COLO668 (cell line): ENCODE measurements around the gene FABP3.
A peak's percentile ranks its signal among the peaks of the same experiment; 100 is the strongest.
"Not testable (repeated sequence)": the region's sequence is repeated elsewhere in the genome, so short reads cannot be mapped to it uniquely, and the experiment has no call there.

Source experiments
- DNase-seq: peaks from one replicate; lab custom pipeline; 2025; ENCODE audit not compliant: unreplicated experiment; lab: John Stamatoyannopoulos, UW

Gene FABP3

DNA sequence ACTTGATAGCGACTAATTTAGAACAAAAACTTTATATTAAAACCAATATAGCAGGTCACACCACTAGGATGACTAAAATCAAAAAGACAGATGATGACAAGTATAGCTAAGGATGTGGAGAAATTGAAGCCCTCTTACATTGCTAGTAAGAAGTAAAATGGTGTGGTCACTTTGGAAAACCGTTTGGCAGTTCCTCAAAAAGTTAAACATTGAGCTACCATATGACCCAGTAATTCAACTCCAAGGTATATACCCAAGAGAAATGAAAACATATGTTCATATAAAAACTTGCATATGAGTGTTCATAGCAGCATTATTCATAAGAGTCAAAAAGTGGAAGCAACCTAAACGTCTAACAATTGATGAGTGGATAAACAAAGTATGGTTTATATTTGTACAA, 27.1 kb upstream of the FABP3 start:
- DNase-seq: no peak

DNA sequence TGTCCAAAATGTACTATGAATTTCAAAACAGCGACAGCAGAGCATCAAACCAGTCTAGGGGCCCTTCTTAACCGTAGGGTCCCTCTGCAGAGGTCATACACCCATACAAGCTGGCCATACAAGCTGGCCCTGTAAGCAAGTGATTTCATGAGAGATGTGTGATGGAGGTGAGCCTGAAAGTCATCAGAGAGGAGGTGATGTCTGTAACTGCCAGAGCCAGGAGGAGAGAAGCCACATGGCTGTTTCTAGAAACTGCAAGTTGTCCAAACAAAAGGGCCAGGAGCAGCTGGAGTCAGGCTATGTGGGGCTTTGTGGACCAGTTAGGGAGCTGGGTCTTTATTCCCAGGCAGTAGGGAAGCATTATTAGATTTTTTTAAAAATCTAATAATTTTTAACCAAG, 25.4 kb upstream of the FABP3 start:
- DNase-seq: no peak

DNA sequence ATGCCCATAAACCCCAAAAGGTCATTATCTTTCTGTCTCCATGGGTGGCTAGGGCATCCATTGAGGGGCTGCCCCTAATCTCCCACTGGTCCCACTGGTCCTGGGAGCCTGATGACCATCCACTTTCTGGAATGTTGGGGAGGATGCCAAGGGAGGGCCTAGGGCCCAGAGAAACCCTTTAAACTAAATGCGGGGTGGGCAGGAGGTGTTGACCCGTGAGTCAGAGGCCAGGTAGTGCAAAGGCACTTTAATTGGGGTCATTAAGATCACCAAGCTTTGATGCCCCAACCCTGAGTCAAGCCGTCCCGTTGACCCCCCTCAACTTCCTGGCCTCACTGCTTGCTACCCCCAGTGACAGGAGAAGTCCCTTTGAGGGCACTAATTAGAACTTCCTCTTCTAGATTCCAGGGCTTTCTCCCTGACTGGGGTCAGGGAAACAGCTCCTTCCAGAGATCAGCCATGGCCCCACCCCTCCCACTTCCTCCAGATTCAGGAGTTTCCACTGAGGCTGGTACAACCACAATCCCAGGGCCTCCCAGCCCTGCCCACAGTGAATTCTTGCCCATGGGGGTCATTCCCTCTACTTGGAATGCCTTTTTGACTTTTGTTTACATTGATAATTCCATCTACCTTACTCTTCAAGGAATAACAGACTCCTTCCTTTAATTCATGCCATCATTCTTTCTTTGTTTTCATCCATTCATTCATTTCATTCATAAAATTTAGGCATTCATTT, 24.7 kb upstream of the FABP3 start:
- no peak for DNase-seq

DNA sequence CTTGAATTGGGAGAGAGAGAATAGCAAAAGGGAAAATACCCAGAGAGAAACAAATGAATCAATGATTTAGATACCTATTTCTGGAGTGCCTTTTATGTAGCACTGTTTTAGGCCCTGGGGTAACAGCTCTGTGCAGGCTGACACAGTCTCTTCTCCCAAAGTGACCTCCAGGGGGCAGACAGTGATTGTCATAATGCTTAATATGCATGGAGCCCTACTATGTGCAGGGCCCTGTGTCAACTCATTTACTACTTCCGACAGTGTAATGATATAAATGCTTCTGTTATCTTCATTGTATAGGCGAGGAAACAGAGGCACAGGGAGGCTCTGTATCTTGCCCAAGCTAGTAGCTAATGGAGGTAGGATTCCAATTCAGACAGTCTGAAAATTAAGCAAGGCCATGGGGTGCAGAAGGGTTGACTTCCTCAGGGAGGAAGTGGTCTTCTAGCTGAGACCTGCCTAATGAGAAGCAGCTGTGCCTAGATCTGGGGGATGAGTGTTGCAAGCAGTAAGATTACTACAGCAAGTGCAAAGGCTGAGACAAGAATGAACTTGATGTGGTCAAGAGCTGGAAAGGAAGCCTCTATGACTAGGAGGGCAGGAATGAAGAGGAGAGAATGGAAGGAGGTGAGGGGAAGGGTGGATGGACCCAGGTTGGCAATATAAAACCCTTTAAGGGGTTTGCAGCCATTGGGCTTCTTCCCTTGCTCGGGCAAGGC, 23.9 kb upstream of the FABP3 start:
- no peak for DNase-seq

DNA sequence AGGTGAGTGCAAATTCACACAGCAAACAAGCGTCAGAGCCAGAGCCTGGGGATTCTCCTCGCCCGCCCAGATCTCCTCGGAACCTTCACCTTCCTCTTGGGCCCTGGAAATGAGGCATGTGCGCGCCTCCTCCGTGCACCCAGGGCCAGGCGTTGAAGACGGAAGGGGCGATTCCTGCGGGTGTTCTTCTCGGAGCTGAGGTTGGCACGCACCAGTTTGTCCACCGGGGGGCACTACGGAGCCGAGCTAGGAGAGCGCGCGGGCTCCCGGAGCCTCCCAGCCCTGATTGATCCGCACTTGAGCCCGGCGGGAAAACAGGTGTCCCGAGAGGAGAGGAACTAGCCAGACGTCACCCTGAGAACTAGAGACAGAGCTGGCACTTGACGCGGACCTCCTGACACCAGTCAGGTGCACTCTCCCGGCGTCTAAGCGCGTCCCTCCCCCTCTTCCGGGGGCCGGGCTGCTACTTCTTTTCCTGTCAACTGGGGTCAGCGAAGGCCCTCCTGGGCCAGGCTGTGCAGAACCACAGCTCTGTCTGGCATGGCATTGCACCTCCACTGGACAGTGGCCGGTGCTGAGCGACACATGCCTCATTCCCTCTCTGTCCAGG, 21.8 kb upstream of the FABP3 start:
- peak; percentile 99 for DNase-seq

DNA sequence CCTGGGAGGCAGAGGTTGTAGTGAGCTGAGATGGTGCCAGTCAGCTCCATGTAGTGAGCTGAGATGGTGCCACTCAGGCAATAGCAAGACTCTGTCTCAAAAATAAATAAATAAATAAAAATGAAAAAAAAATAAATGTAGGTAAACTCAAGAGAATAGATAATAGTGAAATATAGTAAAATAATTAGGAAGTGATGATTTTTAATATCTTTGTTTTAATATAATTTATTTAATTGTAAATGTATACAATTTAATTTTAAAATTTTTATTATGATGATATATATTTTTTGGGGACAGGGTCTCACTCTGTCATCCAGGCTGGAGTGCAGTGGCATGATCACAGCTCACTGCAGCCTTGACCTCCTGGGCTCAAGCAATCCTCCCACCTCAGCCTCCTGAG, 20.6 kb upstream of the FABP3 start:
- no peak for DNase-seq

DNA sequence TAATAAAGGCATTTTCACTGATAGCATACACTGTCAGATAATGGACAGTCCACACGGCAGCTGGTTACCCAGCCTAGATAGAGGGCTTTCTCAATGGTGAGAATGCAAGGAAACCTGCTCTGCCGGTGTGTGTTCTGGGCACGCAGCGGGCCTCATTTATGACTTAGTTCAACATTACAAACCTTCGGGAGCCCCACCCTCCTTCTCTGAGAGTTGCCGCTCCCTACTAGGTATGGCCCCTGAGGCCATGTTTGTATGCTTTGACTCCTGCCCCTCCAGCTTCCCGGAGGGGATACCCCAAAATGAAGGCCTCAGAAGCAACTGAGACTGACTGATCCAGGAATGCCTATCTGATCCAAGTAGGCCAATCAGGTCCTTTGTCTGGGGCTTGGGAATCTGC, 17.2 kb upstream of the FABP3 start:
- DNase-seq: no peak

DNA sequence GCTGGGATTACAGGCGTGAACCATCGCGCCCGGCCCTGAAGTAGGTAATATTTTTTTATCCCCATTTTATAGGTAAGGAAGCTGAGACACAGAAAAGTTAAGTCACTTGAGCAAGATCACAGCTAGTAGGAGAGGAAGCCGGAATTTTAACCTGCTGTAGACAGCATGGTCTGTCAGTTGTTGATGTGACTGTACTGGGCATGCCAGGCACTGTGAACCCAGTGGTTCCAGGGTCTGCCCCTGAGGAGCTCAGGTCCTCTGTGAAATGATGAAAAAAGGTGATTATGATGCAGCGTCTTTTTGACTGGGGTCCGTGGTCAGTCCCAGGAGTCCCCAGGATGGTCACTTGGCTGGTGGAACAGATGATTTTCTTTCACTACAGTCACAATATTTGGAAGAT, 16.7 kb upstream of the FABP3 start:
- no peak for DNase-seq

DNA sequence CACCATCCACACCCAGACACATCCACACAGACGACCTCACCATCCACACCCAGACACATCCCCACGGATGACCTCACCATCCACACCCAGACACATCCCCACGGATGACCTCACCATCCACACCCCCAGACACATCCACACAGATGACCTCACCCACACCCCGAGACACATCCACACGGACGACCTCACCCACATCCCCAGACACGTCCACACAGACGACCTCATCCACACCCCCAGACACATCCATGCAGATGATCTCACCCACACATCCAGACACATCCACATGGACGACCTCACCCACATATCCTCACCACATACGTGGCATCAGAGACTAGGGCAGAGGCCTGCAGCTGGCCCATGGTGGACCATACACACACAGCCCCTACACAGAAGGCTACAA, 14.7 kb upstream of the FABP3 start:
- DNase-seq: no peak

DNA sequence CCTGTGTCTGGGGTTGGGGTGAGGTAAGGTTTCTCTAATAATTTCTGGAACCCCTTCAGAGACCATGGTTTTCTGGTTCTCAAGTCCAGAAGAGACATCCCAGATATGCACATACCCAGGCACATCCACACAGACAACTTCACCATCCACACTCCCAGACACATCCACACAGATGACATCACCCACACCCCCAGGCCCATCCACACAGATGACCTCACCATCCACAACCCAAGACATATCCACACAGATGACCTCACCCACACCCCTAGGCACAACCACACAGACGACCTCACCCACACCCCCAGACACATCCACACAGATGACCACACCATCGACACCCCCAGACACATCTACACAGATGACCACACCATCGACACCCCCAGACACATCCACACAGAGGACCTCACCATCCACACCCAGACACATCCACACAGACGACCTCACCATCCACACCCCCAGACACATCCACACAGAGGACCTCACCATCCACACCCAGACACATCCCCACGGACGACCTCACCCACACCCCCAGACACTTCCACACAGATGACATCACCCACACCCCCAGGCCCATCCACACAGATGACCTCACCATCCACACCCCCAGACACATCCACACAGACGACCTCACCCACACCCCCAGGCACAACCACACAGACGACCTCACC, 13.8 kb upstream of the FABP3 start:
- not testable (repeated sequence) for DNase-seq

DNA sequence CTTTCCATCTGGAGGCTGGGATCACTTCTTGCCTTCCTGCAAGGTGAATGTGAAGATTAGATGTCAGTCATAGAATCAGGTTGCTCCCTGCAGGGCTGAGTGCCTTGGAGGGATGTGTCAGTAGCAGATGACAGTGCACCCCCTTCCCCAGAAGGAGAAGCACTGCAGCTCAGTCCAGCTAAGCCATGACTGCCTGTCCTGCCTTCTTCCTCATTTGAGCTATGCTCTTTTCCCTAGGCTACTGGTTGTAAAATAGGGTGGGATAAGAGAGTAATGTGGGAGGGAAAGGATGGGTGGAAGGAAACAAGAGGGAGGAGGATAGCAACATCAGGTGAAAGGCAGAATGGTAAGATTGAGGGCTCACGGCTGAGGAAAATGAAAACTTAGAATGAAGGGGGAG, 11.1 kb upstream of the FABP3 start:
- no peak for DNase-seq

DNA sequence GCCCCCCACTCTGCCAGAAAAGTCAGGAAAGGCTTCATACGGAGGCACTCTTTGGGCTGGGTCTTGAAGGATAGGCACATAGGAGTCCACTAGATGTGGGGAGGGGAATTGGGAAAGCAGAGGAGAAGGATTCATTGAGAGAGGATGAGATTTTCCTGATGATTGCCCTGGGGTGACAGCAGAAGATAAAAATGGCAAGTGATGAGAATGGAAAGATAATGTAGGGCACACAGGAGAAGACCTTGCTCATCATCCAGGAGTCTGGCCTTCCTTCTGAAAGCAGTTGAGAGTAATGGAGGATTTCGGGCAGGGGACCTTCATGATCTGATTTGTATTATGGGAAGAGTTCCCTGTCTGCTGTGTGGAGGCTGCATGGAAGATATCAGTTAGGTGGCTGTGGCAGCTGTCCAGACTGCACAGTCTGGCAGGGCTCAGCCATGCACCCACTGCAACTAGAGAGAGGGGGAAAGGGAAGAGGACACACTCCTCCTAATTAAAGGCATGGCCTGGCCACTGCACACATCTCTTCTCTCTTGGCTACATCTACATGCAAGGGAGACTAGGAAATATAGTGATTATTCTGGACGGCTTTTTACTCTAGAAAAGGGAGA, 9.6 kb upstream of the FABP3 start:
- DNase-seq: no peak

DNA sequence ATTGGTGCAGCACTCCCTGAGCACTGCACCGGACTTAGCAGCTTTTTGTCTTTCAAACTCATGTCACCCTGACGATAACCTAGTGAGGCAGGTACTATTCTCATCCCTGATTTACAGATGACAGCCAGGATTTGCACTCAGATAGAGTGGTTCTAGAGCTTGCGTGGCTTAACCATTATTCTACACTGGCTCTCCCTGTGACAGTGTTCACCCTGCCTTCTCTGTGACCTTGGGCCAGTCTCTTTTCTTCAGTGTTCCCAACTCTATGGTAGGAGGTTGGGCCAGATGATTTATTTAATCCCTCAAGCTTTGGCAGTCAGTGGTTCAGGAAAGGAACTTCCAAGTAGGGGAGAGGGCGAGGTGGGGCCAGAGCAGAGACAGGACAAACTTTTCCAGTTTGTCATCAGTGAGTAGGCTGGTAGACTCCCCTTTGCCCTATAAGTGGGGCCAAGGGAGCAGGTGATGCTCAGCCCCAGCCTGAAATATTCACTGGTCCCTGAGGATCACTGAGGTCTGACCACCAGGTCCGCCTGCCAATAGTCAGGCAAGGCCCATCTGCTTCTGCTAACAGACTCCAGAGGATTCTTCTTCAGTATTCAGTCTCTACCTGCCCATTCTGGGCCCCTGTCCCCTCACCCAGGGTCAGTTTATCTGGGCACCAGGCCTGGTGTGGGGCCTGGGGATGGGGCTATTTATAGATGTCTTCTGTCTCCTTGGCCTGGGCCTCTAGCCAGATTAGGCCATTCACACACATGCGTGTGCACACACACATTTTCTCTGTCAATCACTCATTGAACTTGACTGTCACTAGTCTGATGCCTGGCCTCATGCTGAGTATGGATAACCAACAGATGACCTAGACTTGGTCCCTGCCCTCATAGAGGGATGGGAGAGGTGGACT, 8.8 kb upstream of the FABP3 start:
- DNase-seq: no peak

DNA sequence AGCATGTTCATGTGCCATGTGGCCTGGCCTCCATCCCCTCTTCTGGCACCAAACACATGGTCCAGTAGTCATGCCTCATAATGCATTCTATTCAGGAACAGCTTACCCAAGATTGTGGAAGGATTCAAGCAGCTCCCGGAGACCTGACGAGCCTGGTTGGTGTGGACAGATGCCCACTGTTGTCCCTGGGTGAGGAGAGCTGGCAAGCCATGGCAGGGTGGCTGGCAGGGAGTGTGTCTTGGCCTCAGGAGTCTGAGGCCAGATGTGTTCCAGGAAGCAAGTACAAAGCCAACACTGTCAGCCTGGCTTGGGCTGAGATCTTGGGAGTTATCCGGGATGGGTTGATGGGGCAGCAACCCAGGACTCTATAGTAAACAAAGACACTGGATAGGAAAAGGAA, 7.3 kb upstream of the FABP3 start:
- no peak for DNase-seq

DNA sequence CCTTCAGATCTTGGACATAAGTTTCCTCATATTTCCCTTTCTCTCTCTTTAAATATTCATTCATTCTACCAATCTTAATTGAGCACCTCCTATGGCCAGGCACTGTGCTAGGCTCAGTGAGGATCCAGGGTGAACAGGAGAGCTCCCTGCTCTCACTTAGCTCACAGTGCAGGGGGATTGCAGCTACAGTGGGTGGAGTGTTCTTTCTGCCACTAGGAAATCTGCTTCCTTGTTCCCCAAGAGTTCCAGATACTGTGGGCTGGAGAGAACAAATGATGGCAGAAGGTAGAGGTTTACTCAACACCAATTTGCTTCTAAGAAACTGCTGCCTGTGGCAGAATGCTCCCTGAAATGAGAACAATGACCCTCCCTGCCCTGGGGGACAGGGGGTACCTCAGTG, 5.1 kb upstream of the FABP3 start:
- no peak for DNase-seq

DNA sequence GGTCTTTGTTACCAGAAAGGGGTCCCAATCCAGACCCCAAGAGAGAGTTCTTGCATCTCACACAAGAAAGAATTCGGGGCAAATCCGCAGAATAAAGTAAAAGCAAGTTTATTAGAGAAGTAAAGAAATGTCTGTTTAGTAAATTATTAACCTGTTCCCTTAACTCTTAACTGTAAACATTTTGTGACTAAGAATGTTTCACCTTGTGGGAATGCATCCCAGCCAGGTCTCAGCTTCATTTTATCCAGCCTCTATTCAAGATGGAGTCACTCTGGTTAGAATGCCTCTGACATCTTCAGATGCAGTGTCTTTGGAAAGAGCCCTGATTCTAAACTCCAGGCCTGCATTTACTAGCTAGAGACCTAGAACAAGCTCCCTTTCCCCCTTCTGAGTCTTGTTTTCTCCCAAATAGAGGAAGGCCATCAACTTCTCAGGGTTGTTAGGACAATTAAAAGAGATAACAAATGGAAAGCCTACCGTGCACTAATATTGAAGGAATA, 4.5 kb upstream of the FABP3 start:
- DNase-seq: no peak

DNA sequence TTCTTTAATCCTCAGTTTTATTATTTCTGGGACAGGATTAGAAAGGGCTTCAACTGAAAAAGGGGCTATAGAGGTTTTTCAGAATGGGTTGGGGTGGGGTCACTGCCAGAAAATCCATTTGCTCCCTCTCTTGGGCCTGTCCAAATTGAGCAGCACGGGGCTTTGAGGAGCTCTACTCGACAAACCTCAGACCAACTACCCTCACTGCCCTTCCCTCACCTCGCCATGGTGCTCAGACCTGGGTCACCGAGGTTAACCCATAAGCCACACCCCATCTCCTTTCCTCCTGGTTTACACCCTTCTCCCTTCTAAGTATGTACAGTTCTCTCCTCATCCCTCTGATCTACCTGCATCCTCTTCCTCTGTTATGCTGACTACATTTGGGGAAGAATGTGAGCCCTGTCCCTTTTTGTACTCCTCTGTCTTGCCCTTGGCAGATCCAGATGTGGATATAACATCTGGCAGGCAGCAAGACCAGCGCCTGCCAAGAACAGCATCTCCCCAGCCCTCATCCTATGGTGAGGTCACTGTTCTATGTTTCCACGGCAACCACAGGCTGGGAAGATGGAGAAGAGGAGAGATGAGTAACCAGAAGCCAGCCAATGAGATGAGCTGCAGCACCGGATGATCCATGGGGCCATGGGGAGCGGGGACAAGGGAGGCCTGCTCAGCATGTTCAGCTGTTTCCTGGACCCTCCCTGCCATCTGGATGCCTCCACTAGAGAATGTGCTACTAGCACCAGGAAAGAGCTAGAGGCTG, 3.7 kb upstream of the FABP3 start:
- DNase-seq: peak; percentile 30

DNA sequence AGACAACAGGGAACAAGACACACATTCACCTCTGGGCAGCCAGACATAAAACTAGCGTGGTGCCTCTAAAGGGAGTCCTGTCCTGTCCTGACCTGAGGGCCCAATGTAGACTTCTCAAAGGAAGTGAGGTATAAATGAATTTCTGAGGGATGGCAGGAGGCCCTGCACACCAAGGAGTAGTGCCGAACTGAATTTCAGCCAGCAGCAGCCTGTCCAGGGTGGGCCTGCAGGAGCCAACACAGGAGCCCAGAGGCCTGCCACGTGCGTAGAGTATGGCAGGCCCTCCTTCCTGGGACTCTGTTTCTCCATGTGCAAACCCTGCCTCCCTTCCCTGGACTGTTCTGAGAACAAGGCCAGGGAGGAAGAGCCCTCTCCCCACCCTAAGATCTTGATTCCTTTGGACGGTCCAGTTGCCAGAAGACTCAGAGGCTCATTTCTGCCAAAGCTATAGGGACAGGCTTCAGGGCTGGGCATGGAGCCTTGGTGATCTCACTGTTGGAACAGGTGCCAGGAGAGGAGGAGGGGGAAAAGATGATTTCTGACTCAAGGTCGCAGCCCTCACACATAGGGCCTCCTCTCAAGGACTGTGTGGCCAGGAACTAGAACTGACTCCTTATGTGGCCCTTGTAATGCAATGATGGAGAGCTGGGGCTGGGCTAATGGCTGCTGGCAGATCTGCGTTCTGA, 1.8 kb upstream of the FABP3 start:
- no peak for DNase-seq

DNA sequence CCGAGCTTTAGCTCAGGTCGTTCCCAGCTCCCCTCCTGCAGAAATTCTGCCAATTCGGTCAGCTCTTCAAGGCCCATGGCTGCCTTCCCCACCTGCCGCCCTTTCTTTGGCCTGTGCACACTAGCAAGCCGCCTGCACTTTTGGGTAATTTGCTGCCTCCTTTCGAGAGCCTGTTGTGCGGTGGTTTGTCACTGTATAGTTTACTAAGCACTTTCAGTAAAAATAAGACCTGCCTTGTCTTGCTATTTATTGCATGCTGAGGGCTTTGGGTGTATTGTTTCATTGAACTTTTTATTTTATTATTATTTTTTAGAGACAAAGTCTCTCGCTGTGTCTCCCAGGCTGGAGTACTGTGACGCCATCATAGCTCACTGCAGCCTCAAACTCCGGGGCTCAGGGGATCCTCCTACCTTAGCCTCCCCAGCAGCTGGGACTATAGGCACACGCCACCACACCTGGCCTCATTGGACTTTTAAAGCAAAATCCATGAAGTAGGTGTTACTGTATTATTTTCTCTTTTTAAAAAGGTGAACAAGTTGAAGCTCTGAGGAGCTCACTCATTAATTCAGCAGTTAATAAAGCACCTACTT, 1.1 kb upstream of the FABP3 start:
- DNase-seq: no peak
